ENCODE measurements around the gene PLEKHG2. TPM values are rescaled to one million over a fixed set of nuclear protein-coding genes. Genes with fewer than 3 reads are reported as not detected.

PLEKHG2 gene
- total RNA-seq, 2 donors from 2014 or later: 119 to 129 TPM

DNA sequence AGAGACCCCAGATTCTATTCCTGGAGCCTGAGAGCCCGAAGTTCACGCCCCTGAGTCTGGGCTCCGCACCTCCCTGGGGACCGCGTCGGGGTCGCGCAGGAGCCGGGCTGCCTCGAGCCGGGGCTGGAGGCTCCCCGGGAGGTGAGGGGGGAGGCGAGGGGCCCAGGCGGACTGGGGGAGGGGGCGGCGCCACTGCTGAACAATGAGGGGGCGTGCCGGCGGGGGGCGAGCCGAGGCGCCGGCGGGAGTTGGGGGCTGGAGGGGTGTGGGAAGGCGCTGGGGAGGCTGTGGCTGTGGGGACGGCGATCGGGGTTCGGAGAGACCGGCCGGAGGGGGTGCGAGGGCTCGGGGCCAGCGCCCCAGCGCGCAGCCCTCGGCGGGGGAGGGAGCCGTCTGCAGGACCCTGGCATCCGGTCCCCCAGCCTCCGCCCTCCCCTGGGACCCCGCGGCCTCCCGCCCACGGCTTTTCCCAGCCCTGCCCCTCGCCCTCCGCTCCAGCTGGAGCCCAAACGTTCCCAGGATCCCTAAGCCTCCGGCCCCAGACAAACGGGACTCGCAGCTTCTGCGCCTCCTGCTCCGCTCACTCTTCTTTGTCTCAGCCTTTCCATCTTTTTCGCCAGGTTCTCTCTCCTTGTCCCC, 922 bp downstream of the PLEKHG2 start:
- Mint-ChIP-seq H3K4me1 (peaks cover 45% of the 10 kb centered on the region), H3K36me3 (ENCODE audit: low read depth) (peaks cover 12% of the 10 kb centered on the region), H3K27ac (peak overlapping the region; percentile 99), H3K4me3 (peak overlapping the region; percentile 94), H3K27me3 (no peaks in the 10 kb centered on the region)
- no peaks in the 10 kb centered on the region for H3K9me3 ChIP-seq (ENCODE audit: control insufficient read depth, low read length, poor library complexity, severe bottlenecking)
- DNase-seq (peak in 2 of 3 donors; percentile 38 to 44), ATAC-seq (no peak)

DNA sequence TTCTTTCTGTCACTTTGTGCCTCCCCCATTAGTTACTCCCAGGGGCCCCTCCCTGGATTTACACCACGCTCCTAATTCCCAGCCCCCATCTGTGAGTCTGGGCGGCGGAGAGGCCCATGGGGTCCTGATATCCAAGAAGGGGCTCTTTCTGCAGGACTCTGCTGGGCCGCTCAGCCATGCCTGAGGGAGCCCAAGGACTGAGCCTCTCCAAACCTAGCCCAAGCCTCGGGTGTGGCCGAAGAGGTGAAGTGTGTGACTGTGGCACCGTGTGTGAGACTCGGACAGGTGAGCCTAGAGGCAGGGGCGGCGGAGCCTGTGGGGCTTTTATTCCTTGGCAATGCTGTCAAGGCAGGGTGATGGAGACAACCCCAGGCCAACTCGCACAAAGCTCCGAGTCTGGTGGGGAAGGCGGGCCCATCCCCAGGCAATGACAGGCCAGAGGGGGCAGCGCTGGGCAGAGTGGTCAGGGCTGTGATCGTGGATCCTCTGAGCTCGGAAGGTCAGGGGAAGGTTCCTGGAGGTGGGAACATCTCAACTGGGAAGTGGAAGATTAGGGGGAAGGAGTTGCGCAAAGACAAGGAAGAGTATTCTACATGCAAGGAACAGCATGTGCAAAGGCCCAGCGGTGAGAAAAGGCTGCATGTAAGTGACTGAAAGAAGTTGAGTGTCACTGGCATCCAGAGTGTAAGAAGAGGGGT, 1.6 kb downstream of the PLEKHG2 start:
- H3K4me3 Mint-ChIP-seq: peak overlapping the region; percentile 94
- no peaks in the 10 kb centered on the region for H3K27me3 Mint-ChIP-seq
- no peaks in the 10 kb centered on the region for H3K9me3 ChIP-seq (ENCODE audit: control insufficient read depth, low read length, poor library complexity, severe bottlenecking)
- no peak for DNase-seq
- H3K27ac Mint-ChIP-seq: peak overlapping the region; percentile 99
- H3K4me1 Mint-ChIP-seq: peaks cover 39% of the 10 kb centered on the region
- peaks cover 6% of the 10 kb centered on the region for H3K36me3 Mint-ChIP-seq (ENCODE audit: low read depth)
- ATAC-seq: no peak

DNA sequence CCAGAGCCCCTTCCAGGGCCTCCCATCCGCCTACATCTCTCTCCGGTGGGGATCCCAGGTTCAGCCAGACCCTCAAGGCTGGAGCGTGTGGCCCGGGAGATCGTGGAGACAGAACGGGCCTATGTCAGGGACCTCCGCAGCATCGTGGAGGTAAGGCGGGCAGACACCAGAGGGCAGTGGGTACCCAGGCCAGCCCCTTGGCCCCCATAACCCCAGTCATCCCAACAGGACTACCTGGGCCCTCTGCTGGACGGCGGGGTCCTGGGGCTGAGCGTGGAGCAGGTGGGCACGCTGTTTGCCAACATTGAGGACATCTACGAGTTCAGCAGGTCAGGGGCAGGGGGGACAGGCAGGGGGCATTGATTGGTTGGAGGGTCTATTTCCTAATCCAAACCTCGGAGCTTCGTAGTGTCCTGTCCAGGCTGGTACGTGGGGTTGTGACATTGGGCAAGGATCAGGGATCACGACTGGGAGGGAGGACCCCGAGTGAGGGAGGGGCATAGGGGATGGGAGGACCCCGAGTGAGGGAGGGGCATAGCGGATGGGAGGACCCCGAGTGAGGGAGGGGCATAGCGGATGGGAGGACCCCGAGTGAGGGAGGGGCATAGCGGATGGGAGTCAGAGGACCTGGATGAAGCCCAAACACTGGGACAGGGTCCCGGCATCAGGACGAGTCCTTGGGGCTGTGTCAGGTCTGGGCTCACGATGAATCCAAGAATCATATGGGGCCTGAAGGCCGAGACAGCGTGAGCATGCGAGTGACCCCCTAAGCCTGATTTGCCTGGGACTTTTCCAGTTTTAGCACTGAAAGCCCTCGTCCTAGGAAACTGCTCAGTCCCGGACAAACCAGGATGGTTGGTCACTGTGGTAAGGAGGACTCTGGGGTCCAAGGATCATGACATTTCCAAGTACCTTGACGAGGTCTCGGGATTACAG, 2.9 kb downstream of the PLEKHG2 start:
- Mint-ChIP-seq H3K36me3 (ENCODE audit: low read depth) (peaks cover 4% of the 10 kb centered on the region), H3K27ac (peak overlapping the region; percentile 99), H3K4me3 (peak overlapping the region; percentile 52), H3K4me1 (peaks cover 32% of the 10 kb centered on the region), H3K27me3 (no peaks in the 10 kb centered on the region)
- DNase-seq (no peak), ATAC-seq (no peak)
- no peaks in the 10 kb centered on the region for H3K9me3 ChIP-seq (ENCODE audit: control insufficient read depth, low read length, poor library complexity, severe bottlenecking)

DNA sequence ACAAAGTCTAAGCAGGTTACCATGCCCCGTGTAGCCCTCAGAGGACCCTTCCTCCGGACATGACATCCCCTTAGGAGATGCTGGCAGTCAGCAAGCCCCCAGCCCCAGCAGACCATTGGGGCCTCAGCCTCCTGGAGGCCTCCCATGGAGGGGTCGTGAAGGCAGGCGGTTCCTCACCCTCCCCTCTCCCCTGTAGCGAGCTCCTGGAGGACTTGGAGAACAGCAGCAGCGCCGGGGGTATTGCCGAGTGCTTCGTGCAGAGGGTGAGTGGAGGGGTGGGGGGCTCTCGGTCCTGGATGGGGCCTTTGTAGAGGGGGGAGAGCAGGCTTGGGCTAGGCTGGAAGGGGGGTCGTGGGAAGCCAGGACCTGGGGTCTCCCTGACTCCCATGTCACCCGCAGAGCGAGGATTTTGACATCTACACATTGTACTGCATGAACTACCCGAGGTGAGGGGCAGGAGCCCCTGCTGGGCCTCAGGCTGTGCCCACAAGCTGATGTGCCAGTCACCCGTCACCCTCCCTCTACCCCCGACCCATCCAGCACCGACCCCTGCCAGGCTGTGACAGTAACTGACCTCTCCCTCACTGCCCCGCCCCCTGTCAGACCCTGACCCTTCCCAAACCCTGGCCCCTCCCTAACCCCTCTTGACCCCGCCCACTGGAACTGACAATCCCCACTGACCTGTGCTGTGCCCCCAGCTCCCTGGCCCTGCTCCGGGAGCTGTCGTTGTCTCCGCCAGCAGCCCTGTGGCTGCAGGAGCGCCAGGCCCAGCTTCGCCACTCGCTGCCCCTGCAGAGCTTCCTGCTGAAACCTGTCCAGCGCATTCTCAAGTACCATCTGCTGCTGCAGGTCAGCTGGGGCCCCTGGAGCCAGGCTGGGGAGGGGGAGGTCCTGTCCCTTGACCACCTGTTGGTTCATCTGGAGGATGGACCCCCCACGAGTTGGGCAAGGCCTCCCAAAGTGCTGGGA, 4.0 kb downstream of the PLEKHG2 start:
- no peaks in the 10 kb centered on the region for H3K9me3 ChIP-seq (ENCODE audit: control insufficient read depth, low read length, poor library complexity, severe bottlenecking)
- peaks cover 21% of the 10 kb centered on the region for H3K4me1 Mint-ChIP-seq
- H3K4me3 Mint-ChIP-seq: peak overlapping the region; percentile 21
- H3K27me3 Mint-ChIP-seq: no peaks in the 10 kb centered on the region
- no peak overlapping the region for H3K27ac Mint-ChIP-seq
- peaks cover 2% of the 10 kb centered on the region for H3K36me3 Mint-ChIP-seq (ENCODE audit: low read depth)
- DNase-seq: no peak
- no peak for ATAC-seq

DNA sequence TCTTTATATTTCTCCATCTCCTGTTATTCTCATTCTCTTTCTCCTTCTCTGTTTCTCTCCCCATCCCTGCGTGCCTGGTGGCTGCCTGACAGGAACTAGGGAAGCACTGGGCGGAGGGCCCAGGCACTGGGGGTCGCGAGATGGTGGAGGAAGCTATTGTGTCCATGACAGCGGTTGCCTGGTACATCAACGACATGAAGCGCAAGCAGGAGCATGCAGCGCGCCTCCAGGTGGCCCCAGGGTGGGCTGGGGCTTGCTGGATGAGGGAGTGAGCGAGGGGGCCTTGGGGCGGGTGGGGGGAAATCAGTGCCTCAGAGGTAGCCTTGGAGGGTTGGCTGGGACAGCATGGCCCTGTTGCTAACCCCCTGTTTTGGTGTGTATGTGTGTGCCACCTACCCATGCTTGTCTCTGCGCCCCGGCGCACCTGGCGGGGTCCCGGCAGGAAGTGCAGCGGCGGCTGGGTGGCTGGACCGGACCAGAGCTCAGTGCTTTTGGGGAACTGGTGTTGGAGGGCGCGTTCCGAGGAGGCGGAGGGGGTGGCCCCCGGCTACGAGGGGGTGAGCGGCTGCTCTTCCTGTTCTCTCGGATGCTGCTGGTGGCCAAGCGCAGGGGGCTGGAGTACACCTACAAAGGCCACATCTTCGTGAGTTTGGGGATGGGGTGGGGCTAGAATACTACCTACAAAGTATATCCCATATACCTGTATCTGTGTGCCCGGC, 5.2 kb downstream of the PLEKHG2 start:
- H3K36me3 Mint-ChIP-seq (ENCODE audit: low read depth): no peaks in the 10 kb centered on the region
- DNase-seq (no peak), ATAC-seq (no peak)
- H3K27me3 Mint-ChIP-seq: no peaks in the 10 kb centered on the region
- H3K27ac Mint-ChIP-seq: peak overlapping the region; percentile 45
- no peak overlapping the region for H3K4me3 Mint-ChIP-seq
- peaks cover 14% of the 10 kb centered on the region for H3K4me1 Mint-ChIP-seq
- no peaks in the 10 kb centered on the region for H3K9me3 ChIP-seq (ENCODE audit: control insufficient read depth, low read length, poor library complexity, severe bottlenecking)

DNA sequence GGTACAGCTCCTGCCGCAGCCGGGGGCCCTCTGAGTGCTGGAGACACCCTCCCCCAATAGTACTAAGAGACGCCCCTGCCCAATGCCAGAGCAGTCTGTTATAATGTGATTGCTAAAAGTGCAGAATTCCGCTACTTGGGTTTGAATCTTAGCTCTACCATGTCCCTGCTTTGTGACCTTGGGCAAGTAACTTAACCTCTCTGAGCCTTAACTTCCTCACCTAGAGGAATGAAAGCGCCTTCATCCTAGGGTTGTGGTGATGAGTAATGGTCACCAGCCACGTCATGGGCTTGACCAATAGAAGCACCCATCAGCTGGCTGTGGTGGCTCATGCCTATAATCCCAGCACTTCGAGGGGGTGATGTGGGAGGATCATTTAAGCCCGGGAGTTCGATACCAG, 6.5 kb downstream of the PLEKHG2 start:
- no peak for ATAC-seq
- Mint-ChIP-seq H3K27ac (no peak overlapping the region), H3K36me3 (ENCODE audit: low read depth) (no peaks in the 10 kb centered on the region), H3K27me3 (no peaks in the 10 kb centered on the region), H3K4me1 (peaks cover 9% of the 10 kb centered on the region), H3K4me3 (no peak overlapping the region)
- H3K9me3 ChIP-seq (ENCODE audit: control insufficient read depth, low read length, poor library complexity, severe bottlenecking): no peaks in the 10 kb centered on the region
- no peak for DNase-seq

DNA sequence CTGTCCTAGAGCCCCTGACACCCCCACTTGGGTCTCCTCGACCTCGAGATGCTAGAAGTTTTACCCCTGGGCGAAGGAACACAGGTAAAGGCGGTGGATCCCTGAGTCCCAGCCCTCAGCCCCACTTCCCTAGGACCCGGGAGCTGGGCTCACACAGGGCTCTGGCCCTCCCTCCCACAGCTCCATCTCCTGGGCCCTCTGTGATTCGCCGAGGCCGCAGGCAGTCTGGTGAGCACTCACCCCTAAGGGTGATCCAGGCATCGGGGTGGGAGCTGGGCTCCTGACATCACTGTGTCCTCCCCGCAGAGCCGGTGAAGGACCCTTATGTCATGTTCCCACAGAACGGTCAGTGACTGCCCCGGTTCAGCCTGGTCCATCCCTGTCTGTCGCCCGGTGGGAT, 8.3 kb downstream of the PLEKHG2 start:
- H3K9me3 ChIP-seq (ENCODE audit: control insufficient read depth, low read length, poor library complexity, severe bottlenecking): no peaks in the 10 kb centered on the region
- no peak for ATAC-seq
- no peak overlapping the region for H3K4me3 Mint-ChIP-seq
- no peaks in the 10 kb centered on the region for H3K27me3 Mint-ChIP-seq
- no peak for DNase-seq
- peaks cover 7% of the 10 kb centered on the region for H3K4me1 Mint-ChIP-seq
- no peaks in the 10 kb centered on the region for H3K36me3 Mint-ChIP-seq (ENCODE audit: low read depth)
- no peak overlapping the region for H3K27ac Mint-ChIP-seq

DNA sequence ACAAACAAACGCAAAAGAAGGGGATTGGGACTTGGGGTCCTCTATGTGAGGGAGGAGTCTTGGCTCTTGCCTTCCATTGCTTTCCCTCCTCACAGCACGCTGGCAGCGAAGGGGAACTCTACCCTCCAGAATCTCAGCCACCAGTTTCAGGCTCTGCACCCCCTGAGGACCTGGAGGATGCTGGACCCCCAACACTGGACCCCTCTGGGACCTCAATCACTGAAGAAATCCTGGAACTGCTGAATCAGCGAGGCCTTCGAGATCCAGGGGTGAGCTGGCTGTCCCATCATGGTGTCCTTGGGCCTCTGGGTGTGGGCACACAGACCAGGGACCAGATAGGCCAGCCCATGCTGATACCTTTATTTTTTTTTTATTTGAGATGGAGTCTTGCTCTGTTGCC, 9.6 kb downstream of the PLEKHG2 start:
- Mint-ChIP-seq H3K36me3 (ENCODE audit: low read depth) (peaks cover 3% of the 10 kb centered on the region), H3K27ac (no peak overlapping the region)
- DNase-seq: no peak

DNA sequence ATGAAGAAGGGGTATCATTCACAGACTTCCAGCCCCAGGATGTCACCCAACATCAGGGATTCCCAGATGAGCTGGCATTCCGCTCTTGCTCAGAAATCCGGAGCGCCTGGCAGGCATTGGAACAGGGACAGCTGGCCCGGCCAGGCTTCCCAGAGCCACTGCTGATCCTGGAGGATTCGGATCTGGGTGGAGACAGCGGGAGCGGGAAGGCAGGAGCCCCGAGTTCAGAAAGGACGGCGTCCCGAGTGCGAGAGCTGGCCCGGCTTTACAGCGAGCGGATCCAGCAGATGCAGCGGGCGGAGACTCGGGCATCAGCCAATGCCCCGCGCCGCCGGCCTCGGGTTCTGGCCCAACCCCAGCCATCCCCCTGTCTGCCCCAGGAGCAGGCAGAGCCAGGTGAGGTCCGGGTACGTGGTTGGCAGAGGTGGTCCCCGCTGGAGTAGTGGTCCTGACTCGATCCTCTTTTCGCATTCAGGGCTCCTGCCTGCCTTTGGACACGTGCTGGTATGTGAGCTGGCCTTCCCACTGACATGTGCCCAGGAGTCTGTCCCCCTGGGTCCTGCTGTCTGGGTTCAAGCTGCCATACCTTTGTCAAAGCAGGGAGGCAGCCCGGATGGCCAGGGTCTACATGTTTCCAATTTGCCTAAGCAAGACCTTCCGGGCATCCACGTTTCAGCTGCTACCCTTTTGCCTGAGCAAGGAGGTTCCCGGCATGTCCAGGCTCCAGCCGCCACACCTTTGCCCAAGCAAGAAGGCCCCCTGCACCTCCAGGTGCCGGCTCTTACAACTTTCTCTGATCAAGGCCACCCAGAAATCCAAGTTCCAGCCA, 11.0 kb downstream of the PLEKHG2 start:
- peaks cover 3% of the 10 kb centered on the region for H3K36me3 Mint-ChIP-seq (ENCODE audit: low read depth)
- peak overlapping the region; percentile 85 for H3K27ac Mint-ChIP-seq
- H3K9me3 ChIP-seq (ENCODE audit: control insufficient read depth, low read length, poor library complexity, severe bottlenecking): no peaks in the 10 kb centered on the region
- ATAC-seq (no peak), DNase-seq (no peak)
- peaks cover 11% of the 10 kb centered on the region for H3K4me1 Mint-ChIP-seq
- no peaks in the 10 kb centered on the region for H3K27me3 Mint-ChIP-seq
- H3K4me3 Mint-ChIP-seq: no peak overlapping the region

More for the DNA sequence above, 9.6 kb downstream of the PLEKHG2 start:
- H3K9me3 ChIP-seq (ENCODE audit: control insufficient read depth, low read length, poor library complexity, severe bottlenecking): no peaks in the 10 kb centered on the region
- Mint-ChIP-seq H3K4me1 (peaks cover 13% of the 10 kb centered on the region), H3K4me3 (no peak overlapping the region), H3K27me3 (no peaks in the 10 kb centered on the region)
- no peak for ATAC-seq

DNA sequence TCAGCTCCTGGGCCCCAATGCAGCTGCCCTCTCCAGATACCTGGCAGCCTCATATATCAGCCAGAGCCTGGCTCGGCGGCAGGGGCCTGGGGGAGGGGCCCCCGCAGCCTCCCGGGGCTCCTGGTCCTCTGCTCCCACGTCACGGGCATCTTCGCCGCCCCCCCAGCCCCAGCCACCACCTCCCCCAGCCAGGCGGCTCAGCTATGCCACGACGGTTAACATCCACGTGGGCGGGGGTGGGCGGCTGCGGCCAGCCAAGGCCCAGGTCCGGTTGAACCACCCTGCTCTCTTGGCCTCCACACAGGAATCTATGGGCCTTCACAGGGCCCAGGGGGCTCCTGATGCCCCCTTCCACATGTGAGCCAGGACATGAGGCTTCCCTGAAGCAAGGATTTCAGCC, 12.5 kb downstream of the PLEKHG2 start:
- peak overlapping the region; percentile 85 for H3K27ac Mint-ChIP-seq

DNA sequence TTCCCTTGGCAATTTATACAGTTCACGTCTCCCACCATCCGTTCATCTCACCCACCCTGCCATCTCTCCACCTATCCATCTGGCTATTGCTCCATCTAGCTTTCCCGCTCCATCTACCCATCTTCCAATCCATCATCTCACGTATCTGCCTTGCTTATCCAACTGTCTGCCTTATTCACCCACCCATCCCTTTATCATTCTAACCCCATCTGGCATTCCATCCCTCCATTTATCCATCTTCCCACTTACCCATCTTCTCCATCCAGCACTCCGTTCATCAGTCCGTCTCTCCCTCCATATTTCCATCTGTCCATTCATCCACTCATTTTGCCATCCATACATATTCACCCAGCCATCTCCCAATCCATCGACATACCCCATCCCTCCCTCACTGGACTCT, 13.3 kb downstream of the PLEKHG2 start:
- Mint-ChIP-seq H3K36me3 (ENCODE audit: low read depth) (peaks cover 3% of the 10 kb centered on the region), H3K4me1 (peaks cover 15% of the 10 kb centered on the region), H3K4me3 (no peak overlapping the region), H3K27me3 (no peaks in the 10 kb centered on the region), H3K27ac (peak overlapping the region; percentile 85)
- H3K9me3 ChIP-seq (ENCODE audit: control insufficient read depth, low read length, poor library complexity, severe bottlenecking): no peaks in the 10 kb centered on the region
- no peak for ATAC-seq
- DNase-seq: no peak

More for the DNA sequence above, 12.5 kb downstream of the PLEKHG2 start:
- no peaks in the 10 kb centered on the region for H3K27me3 Mint-ChIP-seq
- H3K4me1 Mint-ChIP-seq: peaks cover 11% of the 10 kb centered on the region
- no peak for ATAC-seq
- no peak for DNase-seq
- H3K4me3 Mint-ChIP-seq: no peak overlapping the region
- H3K36me3 Mint-ChIP-seq (ENCODE audit: low read depth): peaks cover 3% of the 10 kb centered on the region
- no peaks in the 10 kb centered on the region for H3K9me3 ChIP-seq (ENCODE audit: control insufficient read depth, low read length, poor library complexity, severe bottlenecking)

All from T-helper 17 cell (primary cell).